SU-DHL-6 (cell line): ENCODE data around the gene ITLN1.

Experiments used
- H2AFZ ChIP-seq: fragments of 200-600 bp; sonication (generic); 2 replicates; pipeline ENCODE4 v1.6.1; 2014; ENCODE audit warnings: low read depth, mild to moderate bottlenecking, moderate library complexity, mixed read lengths, antibody characterized with exemption, low read length; ENCODE audit not compliant: severe bottlenecking
- H3F3A ChIP-seq: fragments of 200-600 bp; shearing (Covaris generic); 2 replicates; pipeline ENCODE4 v1.6.0; 2016; ENCODE audit warnings: antibody characterized with exemption, mild to moderate bottlenecking; ENCODE audit not compliant: insufficient read depth
- H3K27ac ChIP-seq: fragments of 200-600 bp; sonication (generic); 2 replicates; pipeline ENCODE4 v1.5.1; 2016; ENCODE audit warnings: low read depth, mild to moderate bottlenecking, low read length, moderate library complexity, mixed read lengths
- H3K27me3 ChIP-seq: fragments of 200-600 bp; sonication (generic), shearing (Covaris generic); 2 replicates; pipeline ENCODE4 v1.6.0; 2014; ENCODE audit warnings: mild to moderate bottlenecking, low read length
- H3K36me3 ChIP-seq: fragments of 200-600 bp; sonication (generic); 2 replicates; pipeline ENCODE4 v1.6.1; 2014; ENCODE audit warnings: mild to moderate bottlenecking, low read length, mixed read lengths
- H3K4me2 ChIP-seq: fragments of 300-600, 200-600 bp; shearing (Covaris generic), sonication (generic); 2 replicates; pipeline ENCODE4 v1.6.0; 2014; ENCODE audit warnings: low read length, low read depth, mild to moderate bottlenecking; ENCODE audit not compliant: poor library complexity, severe bottlenecking
- H3K4me3 ChIP-seq: fragments of 200-600 bp; sonication (generic); 2 replicates; pipeline ENCODE4 v1.5.1; 2014; ENCODE audit warnings: antibody characterized with exemption, low read length, mild to moderate bottlenecking, mixed read lengths; ENCODE audit not compliant: insufficient read depth, poor library complexity, severe bottlenecking
- H3K79me2 ChIP-seq: fragments of 200-600 bp; sonication (generic); 2 replicates; pipeline ENCODE4 v1.6.1; 2014; ENCODE audit warnings: mild to moderate bottlenecking, low read length, moderate library complexity; ENCODE audit not compliant: insufficient read depth
- H3K9ac ChIP-seq: fragments of 200-600 bp; sonication (generic); 2 replicates; pipeline ENCODE4 v1.7.0; 2014; ENCODE audit warnings: mild to moderate bottlenecking, low read length
- H3K9me2 ChIP-seq: fragments of 200-600 bp; sonication (generic); replicated peaks from 2 replicates; pipeline ENCODE4 v1.6.1; 2014; ENCODE audit warnings: low read length; ENCODE audit not compliant: insufficient read depth
- H3K9me3 ChIP-seq: fragments of 200-600 bp; sonication (generic); 2 replicates; pipeline ENCODE4 v1.6.1; 2014; ENCODE audit warnings: low read length, mixed read lengths; ENCODE audit not compliant: insufficient read depth
- H4K20me1 ChIP-seq: fragments of 200-600 bp; sonication (generic); 2 replicates; pipeline ENCODE4 v1.6.1; 2014; ENCODE audit warnings: low read depth, mild to moderate bottlenecking, antibody characterized with exemption, low read length, moderate library complexity, mixed read lengths
- CTCF ChIP-seq: fragments of 200-600 bp; sonication (generic); IDR thresholded peaks from one replicate; pipeline ENCODE4 v1.5.1; 2017; ENCODE audit warnings: antibody characterized with exemption, mild to moderate bottlenecking, low read length, moderate library complexity; ENCODE audit not compliant: insufficient read depth, poor library complexity, severe bottlenecking
- EZH2phosphoT487 ChIP-seq: fragments of 200-600 bp; sonication (generic), shearing (Covaris generic); conservative IDR thresholded peaks from 2 replicates; pipeline ENCODE4 v1.6.1; 2018; ENCODE audit warnings: mild to moderate bottlenecking, antibody characterized with exemption, low read length, moderate library complexity, mixed read lengths

ITLN1 gene

GRCh38 chr1:160860840-160861505 lies 24.0 kb downstream of the ITLN1 start:
- H3F3A ChIP-seq, result no peaks in the 10 kb centered on the region
- no peaks in the 10 kb centered on the region for H3K79me2 ChIP-seq
- no peaks in the 10 kb centered on the region for H4K20me1 ChIP-seq
- H3K27me3 ChIP-seq, result no peaks in the 10 kb centered on the region
- H3K4me2 ChIP-seq, result no peak overlapping the region
- no peak overlapping the region for H2AFZ ChIP-seq
- no peak for TF ChIP-seq CTCF
- TF ChIP-seq EZH2phosphoT487, result no peak
- H3K9me3 ChIP-seq, result no peaks in the 10 kb centered on the region
- no peak overlapping the region for H3K4me3 ChIP-seq
- H3K36me3 ChIP-seq, result no peaks in the 10 kb centered on the region
- H3K9me2 ChIP-seq, result no peaks in the 10 kb centered on the region
- H3K9ac ChIP-seq, result no peak overlapping the region
- H3K27ac ChIP-seq, result no peak overlapping the region

DNA sequence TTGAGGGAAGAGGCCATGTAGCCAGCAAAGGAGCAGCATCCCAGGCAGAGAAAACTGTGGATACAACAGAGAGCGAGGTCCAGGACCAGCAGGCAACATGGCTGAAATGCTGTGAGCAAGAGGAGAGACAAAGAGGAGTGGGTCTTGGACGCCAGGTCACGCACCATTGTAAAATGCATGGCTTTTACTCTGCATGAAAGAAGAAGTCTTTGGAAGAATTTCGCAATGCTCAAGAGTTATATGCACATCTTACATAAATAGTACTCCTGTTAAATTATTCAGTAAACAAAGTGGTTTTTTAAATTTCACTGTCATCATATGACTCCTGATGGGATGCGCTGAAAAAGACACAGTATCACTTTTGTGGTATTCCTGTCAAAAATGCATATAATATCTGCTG lies 25.8 kb downstream of the ITLN1 start:
- Histone ChIP-seq H3K79me2 (no peaks in the 10 kb centered on the region), H3K9ac (no peak overlapping the region), H2AFZ (no peak overlapping the region), H3K27me3 (no peaks in the 10 kb centered on the region), H3F3A (no peaks in the 10 kb centered on the region), H3K9me3 (no peaks in the 10 kb centered on the region), H4K20me1 (no peaks in the 10 kb centered on the region), H3K4me3 (no peak overlapping the region), H3K36me3 (no peaks in the 10 kb centered on the region), H3K4me2 (no peak overlapping the region), H3K27ac (no peak overlapping the region), H3K9me2 (no peaks in the 10 kb centered on the region)
- TF ChIP-seq EZH2phosphoT487 (no peak), CTCF (no peak)

- H3K9ac ChIP-seq, result no peak overlapping the region
- no peaks in the 10 kb centered on the region for H3K79me2 ChIP-seq
- no peak overlapping the region for H2AFZ ChIP-seq
- no peaks in the 10 kb centered on the region for H3K9me3 ChIP-seq
- no peak overlapping the region for H3K4me2 ChIP-seq
- H3K27me3 ChIP-seq, result no peaks in the 10 kb centered on the region
- no peaks in the 10 kb centered on the region for H3K9me2 ChIP-seq
- TF ChIP-seq EZH2phosphoT487, result no peak
- no peak for TF ChIP-seq CTCF
- no peaks in the 10 kb centered on the region for H3K36me3 ChIP-seq
- no peaks in the 10 kb centered on the region for H3F3A ChIP-seq
- H3K27ac ChIP-seq, result no peak overlapping the region
- H3K4me3 ChIP-seq, result no peak overlapping the region
- no peaks in the 10 kb centered on the region for H4K20me1 ChIP-seq
These were observed 26.5 kb downstream of the ITLN1 start for GRCh38 chr1:160858507-160858906.
